HPDE6-E6E7 (cell line): Measurements from ENCODE around the gene HAPLN3.
"Not testable (repeated sequence)": the region's sequence is repeated elsewhere in the genome, so short reads cannot be mapped to it uniquely, and the experiment has no call there.

Source experiments
- DNase-seq: peaks from one replicate; pipeline ENCODE4 v3.0.0; 2011; ENCODE audit warnings: missing footprints; ENCODE audit errors: extremely low spot score

The HAPLN3 gene, protein sequence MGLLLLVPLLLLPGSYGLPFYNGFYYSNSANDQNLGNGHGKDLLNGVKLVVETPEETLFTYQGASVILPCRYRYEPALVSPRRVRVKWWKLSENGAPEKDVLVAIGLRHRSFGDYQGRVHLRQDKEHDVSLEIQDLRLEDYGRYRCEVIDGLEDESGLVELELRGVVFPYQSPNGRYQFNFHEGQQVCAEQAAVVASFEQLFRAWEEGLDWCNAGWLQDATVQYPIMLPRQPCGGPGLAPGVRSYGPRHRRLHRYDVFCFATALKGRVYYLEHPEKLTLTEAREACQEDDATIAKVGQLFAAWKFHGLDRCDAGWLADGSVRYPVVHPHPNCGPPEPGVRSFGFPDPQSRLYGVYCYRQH

DNA sequence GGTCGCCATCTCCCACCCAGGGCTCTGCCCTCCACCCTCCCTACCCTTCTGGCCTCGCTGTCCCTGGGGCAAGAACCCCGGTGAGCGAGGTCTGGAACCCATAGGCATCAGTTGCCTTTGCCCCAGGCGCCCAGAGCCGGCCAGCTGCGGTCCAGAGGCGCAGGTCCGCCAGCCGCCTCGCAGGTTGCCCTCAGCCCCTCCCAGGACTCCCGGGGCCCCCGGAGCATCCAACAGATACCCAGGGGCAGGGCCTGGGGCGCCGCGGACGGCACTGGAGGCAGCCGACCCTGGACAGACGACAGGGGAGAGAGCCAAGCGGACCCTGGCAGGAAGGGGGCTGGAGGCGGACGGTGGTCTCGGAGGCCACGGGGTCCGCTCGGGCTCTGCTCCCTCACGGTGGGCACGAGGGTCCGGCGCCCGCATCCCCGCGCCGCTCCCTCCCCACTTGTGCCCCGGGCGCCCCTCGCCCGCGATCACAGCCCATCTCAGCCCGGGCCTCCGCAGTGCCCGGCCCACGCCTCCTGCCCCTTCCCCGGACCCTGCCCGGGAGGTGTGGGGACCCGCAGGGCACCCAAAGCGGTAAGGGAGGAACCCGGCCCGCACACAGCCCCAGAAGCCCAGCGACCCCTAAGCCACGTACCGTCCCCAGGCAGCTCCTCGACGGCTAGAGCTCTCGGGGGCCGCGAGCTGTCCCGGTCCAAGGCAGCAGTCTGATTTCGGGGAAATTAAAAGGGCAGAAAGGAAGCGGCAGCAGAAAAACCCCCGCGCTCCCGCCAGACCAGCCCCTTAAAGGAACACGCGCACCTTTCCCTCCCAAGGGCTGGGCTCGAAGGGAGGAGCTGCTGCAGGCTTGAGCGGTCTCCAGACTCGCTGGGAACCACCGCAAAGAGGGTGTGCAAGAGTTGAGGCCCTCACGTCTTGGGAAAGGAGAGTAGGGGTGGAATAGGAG lies at the start of gene HAPLN3:
HAPLN3 (minus strand) TSS at position 726 of the 949 bp plus-strand sequence. CDS start 8,246 bp downstream, outside the sequence.
- no peak for DNase-seq

DNA sequence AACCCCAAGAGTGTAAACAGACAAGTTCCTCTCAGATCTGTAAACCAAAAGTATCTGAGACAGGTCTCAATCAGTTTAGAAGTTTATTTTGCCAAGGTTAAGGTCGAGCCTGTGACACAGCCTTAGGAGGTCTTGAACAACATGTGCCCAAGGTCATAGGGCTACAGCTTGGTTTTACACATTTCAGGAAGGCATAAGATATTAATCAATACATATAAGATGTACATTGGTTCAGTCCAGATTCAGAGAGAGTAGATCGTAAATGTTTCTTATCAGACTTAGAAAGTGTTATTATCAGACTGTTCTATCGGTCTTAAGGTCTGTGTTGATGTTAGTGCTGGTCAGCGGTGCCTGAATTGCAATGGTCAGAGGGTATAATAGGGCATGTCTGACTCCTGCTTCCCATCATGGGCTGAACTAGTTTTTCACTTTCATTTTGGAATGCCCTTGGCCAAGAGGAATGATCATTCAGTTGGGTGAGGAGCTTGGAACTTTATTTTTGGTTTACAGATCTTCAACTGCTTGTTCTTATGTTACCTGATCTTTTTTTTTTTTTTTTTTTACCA lies 44.8 kb upstream of the HAPLN3 start:
- no peak for DNase-seq

DNA sequence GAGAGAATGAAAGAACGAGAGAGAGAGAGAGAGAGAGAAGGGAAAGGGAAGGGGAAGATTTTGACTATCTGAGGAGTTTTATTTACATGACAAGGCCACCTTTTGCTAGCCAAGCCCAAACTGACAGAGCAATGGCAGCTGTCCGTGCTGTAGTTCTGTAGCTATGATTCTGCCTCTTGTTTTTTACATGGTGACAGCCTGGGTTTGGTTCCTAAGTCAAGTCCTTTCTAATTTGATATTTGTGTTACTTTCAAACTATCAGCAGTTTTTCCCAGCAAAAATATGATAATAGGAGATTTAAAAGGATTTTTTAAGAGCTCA lies 44.1 kb upstream of the HAPLN3 start:
- DNase-seq = no peak

DNA sequence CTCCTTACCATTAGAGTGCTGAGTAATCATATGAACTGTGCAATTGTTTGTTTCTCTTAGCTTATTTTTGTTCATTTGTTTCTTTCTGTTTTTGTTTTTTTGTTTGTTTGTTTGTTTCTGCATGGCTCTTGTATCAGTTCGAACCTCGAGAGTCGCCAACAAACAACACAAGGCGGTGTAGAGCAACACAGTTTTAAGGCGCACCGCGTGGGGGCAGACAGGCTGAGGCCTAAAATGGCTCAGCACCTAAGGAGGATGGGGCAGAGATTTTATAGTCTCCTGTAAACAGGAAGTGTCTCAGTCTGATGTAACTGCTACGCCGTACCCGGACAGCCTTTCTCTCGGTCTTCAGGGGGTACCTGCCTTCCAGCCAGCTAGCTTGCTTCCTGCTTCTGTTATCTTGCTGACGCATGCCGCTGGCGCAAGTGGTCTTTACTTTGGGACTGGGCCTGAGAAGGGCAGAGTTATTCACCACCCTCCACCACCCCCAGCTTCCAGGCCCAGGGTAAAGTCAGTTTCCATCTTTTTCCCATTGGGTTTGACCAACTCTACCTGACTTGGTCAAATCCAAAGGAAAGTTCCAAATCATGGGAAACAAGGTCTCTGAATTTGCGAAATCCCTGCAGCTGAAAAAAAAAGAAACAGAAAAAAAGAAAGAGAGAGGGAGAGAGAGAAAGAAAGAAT lies 43.6 kb upstream of the HAPLN3 start:
- no peak for DNase-seq

DNA sequence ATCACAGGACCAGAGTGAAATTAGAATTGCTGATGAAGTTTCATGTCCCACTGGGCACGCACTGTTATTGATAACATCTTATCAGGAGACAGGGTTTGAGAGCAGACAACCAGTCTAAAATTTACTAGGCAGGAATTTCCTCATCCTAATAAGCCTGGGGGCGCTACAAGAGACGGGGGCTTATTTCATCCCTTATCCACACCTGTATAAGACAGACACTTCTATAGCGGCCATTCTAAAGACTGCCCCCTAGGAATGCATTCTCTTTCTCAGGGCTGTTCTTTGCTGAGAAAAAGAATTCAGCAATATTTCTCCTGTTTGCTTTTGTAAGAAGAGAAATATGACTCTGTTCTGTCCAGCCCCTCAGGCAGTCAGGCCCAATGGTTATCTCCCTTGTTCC lies 39.1 kb upstream of the HAPLN3 start:
- DNase-seq = not testable (repeated sequence)

DNA sequence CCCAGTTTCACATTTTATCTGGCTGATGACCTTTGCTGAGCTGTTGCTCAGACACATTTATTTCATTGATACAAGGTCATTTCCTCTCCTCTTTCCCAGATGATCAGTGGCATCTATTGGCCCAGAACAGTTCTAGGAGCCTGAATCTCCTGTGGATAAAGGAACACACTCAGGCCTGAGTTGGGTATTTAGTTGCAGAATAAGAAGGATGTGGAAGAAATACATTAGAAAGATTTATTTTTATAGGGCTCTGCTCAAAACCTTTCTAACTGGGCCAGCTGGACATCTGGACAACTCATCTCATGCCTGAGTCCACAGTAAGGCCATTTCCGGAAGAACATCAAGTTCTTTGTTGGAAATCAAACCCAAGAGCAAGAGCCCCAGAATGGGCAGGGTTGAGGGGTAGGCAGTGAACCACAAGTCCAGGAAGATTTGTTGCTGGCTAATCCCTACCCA lies 37.6 kb upstream of the HAPLN3 start:
- DNase-seq = no peak

DNA sequence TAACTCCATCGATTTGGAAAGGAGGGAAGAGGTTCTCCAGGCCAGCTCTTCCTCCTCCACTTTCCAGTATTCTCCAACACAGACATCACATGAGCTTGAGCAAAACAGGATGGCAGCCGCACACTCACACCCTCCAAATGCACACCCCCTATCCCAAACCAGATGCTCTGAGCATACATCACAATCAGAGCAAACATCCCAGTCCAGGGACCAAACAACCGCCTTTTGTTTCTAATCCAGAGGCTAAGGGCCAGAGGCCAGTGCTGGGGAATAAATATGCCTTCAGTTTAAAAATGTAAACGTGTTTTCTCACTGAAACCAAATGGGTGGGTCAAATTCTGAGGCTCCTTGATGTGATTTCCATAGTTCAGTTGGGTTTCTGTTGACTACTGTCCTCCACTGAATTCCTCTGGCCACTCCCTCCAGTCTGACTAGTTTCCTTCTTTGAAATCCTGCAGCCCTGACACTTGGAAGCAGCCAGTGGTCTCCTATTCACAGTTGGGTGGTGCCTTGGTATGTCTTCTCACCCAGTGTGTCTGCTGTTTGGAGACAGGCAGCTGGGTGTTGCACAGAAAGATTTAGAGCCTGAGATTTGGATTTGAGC lies 37.0 kb upstream of the HAPLN3 start:
- DNase-seq = no peak

DNA sequence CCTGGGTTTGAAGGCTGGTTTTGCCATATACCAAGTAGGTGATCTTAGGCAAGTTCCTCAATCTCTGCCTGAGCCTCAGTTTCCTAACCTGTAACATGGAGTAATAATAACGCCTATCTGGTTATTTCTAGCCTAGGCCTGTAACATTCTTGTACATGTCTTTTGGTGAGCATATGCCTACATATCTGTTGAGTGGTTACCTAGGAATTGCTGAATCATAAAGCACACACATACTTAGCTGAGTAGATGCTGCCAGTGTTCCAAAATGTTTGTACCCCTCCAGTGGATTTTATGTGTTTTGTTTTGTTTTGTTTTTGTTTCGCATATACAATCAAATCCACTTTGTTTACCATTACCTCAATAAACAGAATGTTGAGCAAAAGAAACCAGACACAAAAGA lies 35.2 kb upstream of the HAPLN3 start:
- no peak for DNase-seq

DNA sequence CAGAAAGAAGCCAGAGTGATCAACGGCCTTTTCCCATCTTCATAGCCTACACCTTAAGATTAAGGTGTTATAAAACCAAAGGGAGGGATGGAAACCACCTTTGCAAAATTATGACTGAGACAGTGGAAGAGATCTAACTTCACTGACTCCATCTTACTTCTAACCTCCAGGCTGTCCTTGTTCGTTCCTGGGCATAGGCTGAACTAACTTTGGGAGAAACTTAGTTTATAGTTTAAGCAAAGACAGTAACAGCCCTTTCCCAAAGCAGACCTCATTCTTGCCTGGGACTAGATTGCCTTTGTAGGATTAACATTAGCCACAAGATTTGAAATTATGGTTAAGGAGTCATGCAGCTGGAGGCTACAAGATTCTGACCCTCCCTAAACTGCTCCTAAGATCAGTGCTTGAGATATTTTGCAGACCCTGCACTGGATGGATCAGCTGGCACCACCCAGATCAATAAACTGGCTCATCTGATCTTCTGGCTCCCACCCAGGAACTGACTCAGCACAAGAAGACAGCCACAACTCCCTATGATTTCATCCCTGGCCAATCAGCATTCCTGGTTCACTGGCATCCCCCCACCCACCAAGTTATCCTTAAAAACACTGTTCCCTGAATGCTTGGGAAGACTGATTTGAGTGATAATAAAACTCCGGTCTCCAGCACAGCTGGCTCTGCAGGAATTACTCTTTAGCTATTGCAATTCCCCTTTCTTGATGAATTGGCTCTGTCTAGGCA lies 34.2 kb upstream of the HAPLN3 start:
- DNase-seq = not testable (repeated sequence)

DNA sequence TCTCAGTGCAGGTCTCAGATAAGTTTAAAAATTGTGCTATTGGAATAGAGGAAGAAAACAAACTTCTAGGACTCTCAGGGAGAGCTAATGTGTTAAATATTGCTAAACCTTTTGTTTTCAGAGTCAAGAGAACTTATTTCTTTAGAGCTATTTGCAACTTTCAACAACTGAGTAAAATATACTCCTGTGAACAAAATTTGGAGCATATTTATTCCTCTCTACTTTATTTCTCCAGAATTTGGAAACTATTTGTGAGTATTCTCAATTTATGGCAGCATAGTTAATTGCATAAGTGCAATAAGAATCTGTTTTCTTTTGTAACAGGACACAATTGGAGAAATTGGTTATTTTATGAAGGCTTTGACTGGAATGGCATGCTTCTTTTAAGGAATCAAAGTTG lies 32.8 kb upstream of the HAPLN3 start:
- not testable (repeated sequence) for DNase-seq

DNA sequence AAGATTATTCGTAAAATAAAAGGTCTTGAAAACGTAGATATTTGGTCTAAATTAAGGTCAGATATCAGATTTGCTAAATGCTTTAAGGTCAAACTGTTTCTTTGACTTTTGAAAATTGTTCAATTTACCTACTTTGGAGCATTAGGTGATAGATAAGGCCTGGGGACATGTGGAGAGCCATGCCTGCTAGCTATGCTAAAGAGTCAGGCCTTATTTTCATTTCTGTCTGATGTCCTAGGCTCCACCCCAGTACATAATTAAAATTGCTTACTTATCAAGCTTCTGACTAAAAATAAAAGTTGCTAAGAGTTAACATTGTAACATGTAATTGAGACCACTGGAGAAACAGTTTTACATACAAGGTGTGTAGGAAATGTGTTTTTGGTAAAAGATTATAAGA lies 30.3 kb upstream of the HAPLN3 start:
- not testable (repeated sequence) for DNase-seq

DNA sequence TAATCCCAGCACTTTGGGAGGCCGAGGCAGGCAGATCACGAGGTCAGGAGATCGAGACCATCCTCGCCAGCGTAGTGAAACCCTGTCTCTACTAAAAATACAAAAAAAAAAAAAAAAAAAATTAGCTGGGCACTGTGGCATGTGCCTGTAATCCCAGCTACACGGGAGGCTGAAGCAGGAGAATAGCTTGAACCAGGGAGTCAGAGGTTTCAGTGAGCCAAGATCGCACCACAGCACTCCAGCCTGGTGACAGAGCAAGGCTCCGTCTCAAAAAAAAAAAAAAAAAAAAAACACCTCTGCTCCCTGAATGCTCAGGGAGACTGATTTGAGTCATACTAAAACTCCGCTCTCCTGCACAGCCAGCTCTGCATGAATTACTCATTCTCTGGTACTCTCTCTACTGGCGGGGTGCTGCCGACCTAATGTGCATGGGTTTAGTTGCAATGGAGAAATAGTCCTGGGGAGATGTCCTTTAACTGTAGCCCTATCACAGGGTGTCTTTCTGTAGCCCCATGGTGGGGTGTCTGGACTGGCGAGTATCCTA lies 25.6 kb upstream of the HAPLN3 start:
- not testable (repeated sequence) for DNase-seq

DNA sequence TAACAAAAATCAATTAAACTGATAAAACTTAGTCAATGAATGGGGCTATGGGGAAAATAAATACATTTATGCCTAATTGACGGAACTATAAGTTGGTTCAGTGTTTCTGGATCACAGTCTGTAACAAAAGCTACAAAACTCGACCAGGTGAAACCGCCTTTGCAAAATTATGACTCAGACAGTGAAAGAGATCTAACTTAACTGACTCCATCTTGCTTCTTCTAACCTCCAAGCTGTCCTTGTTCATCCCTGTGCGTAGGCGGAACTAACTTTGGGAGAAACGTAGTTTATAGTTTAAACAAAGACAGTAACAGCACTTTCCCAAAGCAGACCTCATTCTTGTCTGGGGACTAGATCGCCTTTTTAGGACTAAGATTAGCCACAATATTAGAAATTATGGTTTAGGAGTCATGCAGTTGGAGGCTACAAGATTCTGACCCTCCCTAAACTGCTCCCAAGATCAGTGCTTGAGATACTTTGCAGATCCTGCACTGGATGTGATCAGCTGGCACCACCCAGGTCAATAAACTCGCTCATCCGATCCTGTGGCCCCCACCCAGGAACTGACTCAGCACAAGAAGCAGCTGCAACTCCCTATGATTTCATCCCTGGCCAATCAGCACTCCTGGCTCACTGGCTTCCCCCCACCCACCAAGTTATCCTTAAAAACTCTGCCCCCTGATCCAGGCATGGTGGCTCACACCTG lies 25.0 kb upstream of the HAPLN3 start:
- no peak for DNase-seq

DNA sequence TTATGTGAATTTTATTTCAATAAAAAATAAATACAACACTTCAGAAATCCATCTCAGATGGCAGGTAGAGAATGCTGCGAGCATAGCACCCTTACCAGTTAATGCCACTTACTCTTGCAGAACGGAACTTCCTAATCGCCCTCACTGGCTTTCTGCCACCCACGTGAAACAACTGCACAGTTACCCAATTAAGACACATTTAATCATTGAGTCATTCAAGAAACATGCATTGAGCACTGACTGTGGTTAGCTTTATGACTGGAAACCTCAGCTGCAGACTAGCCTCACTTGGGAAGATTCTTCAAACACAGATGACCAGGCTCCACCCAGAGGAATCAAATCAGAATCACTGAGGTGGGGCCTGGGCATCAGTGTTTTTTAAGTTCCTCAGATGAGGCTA lies 23.4 kb upstream of the HAPLN3 start:
- peak; percentile 85 for DNase-seq

DNA sequence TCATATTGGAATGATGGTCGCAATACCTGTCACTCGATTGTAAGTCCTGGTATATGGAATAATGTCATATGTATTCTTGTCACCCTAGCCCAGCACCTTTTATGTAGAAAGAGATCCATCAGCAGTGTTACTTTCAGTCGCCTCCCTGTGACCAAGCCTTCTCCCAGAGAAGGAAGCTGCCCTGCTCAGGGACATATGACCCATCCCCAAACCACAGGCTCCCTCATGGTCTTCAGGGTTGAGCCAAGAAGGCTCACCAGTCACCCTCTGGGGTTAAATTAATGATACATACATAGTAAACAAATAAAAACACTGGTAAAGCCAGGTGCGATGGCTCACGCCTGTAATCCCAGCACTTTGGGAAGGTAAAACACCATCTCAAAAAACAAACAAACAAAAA lies 22.4 kb upstream of the HAPLN3 start:
- DNase-seq = no peak

DNA sequence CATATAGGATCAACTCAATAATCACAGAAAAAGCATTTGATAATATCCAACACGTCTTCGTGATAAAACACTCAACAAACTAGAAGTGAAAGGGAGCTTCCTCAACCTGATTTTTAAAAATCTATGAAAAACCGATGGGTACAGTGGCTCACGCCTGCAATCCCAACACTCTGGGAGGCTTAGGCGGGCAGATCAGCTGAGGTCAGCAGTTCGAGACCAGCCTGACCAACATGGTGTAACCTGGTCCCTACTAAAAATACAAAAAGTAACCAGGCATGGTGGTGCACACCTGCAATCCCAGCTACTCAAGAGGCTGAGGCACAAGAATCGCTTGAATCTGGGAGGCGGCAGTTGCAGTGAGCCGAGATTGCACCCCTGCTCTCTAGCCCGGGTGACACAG lies 20.0 kb upstream of the HAPLN3 start:
- DNase-seq = no peak

DNA sequence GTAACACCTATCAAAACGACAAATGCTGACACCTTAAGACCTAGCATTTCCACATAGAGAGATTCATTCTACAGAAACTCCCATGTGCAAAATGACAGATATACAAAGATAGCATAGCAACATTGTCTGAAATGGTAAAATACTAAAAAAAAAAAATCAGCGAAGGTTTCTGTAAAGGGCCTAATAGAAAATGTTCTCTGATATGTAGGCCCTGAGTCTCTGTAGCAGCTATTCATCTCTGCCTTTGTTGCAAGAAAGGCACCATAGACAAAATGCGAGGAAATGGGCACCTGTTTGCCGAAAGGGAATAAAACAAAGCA lies 18.5 kb upstream of the HAPLN3 start:
- DNase-seq = no peak

DNA sequence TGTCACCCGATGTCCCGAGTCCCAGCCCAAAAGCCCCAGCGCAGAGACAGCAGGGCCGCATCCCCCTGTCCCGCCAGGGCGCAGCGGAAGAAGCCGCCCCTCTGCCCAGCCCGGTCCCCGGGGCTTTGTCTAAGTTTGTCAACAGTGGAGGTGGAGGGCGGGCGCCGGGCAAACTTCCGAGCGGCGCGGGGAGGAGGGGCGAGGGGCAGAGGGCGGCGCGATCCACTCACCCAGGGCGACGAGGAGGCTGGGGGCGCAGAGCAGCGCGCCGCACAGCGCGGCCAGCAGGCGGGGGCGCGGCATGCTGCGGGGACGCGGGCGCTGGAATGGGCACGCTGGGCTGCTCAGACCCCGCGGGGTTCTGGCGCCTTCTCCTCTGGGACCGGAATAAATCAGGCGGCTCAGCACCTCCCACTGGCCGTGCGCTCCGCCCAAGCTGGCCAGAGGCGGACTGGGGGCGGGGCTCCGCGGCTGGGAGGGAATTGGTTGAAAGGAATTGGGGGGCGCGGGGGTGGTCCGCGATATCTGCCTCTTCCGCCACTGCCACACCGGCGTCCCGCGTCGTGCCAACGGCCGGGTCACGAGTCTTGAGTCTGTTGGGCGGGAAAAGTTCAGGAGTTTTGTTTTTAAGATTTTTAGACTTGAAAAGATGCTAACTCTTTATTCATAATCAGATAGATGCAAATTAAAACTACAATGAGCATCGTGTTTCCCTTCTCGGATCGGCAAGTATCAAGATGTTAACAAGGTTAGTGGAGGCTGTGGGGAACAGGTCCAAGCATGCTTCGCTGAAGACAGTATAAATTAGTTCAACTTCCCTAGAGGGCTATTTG lies 17.9 kb upstream of the HAPLN3 start, which contains the start of gene MFGE8:
MFGE8 (minus strand) TSS at position 363 of the 833 bp plus-strand sequence; CDS start at position 303, 60 bp downstream.
- no peak for DNase-seq

DNA sequence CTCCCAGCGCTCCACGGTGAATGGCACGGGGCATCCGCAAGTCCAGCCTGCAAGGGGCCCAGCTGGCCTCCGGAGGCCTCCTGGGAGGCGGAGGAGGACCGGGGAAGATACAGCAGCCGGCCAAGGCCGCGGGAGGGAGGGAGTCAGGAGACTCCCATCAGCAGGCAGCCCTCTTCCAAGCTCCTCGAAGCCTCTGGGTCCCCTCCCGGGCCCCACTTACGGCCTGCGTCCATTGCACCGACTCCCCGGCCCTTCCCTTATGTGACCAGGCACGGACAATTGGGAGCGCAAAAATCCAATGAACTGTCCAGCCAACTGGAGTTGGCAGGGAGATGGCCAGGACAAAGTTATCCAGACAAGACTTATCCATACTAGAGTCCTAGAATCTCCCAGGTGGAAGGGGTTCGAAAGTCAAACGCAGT lies 17.2 kb upstream of the HAPLN3 start:
- DNase-seq = no peak
